Left renal cortex interstitium (tissue), 4 donors: Measurements from ENCODE around the gene FERMT3. TPM values are rescaled to one million over a fixed set of nuclear protein-coding genes. Genes with fewer than 3 reads are reported as not detected.
A peak's percentile ranks its signal among the peaks of the same experiment; 100 is the strongest.

Experiments
- DNase-seq, 4 donors: peaks; one replicate each; pipeline ENCODE4 v3.0.0-alpha.2; 2013; ENCODE audit warnings: low read depth in 4 of 4, low spot score in 2 of 4, missing footprints in 1 of 4
- polyA plus RNA-seq, 4 donors: library from polyadenylated mRNA; unstranded; fragments of 120-200 nt; gene quantifications; one replicate each; pipeline ENCODE4 v1.2.1, GENCODE V29; 2013; ENCODE audit not compliant: insufficient read length in 4 of 4

The FERMT3 gene
- polyA plus RNA-seq, 4 donors = 4.4 to 8.1 (median 4.9) TPM

- DNase-seq = no peak
These were observed 12.3 kb downstream of the FERMT3 start for GRCh38 chr11:64218628-64219353.

GRCh38 chr11:64219354-64219684, 12.8 kb downstream of the FERMT3 start:
- no peak for DNase-seq

- no peak for DNase-seq
These were observed 13.2 kb downstream of the FERMT3 start for GRCh38 chr11:64219755-64220154.

- DNase-seq = no peak
These were observed 13.8 kb downstream of the FERMT3 start for GRCh38 chr11:64220271-64220670.

- no peak for DNase-seq
These were observed 14.3 kb downstream of the FERMT3 start for GRCh38 chr11:64220798-64221197.

GRCh38 chr11:64222651-64223000, 16.1 kb downstream of the FERMT3 start:
- no peak for DNase-seq

GRCh38 chr11:64223001-64223651, 16.6 kb downstream of the FERMT3 start:
- DNase-seq = no peak

- DNase-seq = no peak
These were observed 17.8 kb downstream of the FERMT3 start for GRCh38 chr11:64224151-64224890.

GRCh38 chr11:64224891-64225607, 18.5 kb downstream of the FERMT3 start:
- no peak for DNase-seq

GRCh38 chr11:64225608-64226506, 19.3 kb downstream of the FERMT3 start, which contains the start of the genes NUDT22 and TRPT1:
Gene NUDT22 (plus strand): TSS chr11:64226274. CDS start chr11:64226653, 379 bp downstream.
Gene TRPT1 (minus strand): TSS chr11:64226186. CDS start chr11:64225860, 326 bp downstream.
- DNase-seq = peak in 2 of 4 donors; percentile 82 to 83

GRCh38 chr11:64226507-64227051, 20.1 kb downstream of the FERMT3 start:
- no peak for DNase-seq

- no peak for DNase-seq
These were observed 21.0 kb downstream of the FERMT3 start for GRCh38 chr11:64227405-64227956.

GRCh38 chr11:64229090-64229743, 22.7 kb downstream of the FERMT3 start:
- no peak for DNase-seq

GRCh38 chr11:64229744-64230170, 23.2 kb downstream of the FERMT3 start:
- no peak for DNase-seq

GRCh38 chr11:64230171-64230984, 23.9 kb downstream of the FERMT3 start, which contains the start of gene DNAJC4:
Gene DNAJC4 (plus strand): TSS chr11:64230548. CDS start chr11:64230855, 307 bp downstream.
- peak; percentile 83 to 95 (median 86) for DNase-seq

GRCh38 chr11:64230985-64231365, 24.5 kb downstream of the FERMT3 start:
- DNase-seq = no peak

- no peak for DNase-seq
These were observed 25.0 kb downstream of the FERMT3 start for GRCh38 chr11:64231546-64231945.
